PFSK-1 (cell line): Measurements from ENCODE around the gene TNNT2.

Experiments used
- FOXP2 ChIP-seq: optimal IDR thresholded peaks from 2 replicates; pipeline ENCODE3; 2011; ENCODE audit warnings: borderline replicate concordance, control low read depth, inconsistent platforms; ENCODE audit not compliant: insufficient read depth; ENCODE audit errors: extremely low read length, extremely low read depth
- POLR2AphosphoS5 ChIP-seq: IDR thresholded peaks from 2 replicates; pipeline ENCODE4 v1.6.1; 2012; ENCODE audit warnings: low read depth, mild to moderate bottlenecking, control low read depth, low read length, moderate library complexity
- SIN3A ChIP-seq: IDR thresholded peaks from 2 replicates; pipeline ENCODE4 v1.6.1; 2012; ENCODE audit warnings: mild to moderate bottlenecking, low read length, moderate library complexity, borderline replicate concordance; ENCODE audit not compliant: insufficient read depth
- TAF1 ChIP-seq: IDR thresholded peaks from 2 replicates; pipeline ENCODE4 v1.6.1; 2012; ENCODE audit warnings: low read length, control low read depth, borderline replicate concordance; ENCODE audit not compliant: insufficient read depth
- TF ChIP-seq, protein P1 (sequence below), 2 experiments: IDR thresholded peaks; 2 replicates each; pipeline versions ENCODE4 v1.6.1 to v1.8.0; 2011 to 2012; ENCODE audit warnings: low read depth in 2 of 2, low read length in 2 of 2, control low read depth in 1 of 2, inconsistent platforms in 1 of 2, mild to moderate bottlenecking in 1 of 2, moderate library complexity in 1 of 2; ENCODE audit not compliant: insufficient read depth in 1 of 2

Gene TNNT2

DNA sequence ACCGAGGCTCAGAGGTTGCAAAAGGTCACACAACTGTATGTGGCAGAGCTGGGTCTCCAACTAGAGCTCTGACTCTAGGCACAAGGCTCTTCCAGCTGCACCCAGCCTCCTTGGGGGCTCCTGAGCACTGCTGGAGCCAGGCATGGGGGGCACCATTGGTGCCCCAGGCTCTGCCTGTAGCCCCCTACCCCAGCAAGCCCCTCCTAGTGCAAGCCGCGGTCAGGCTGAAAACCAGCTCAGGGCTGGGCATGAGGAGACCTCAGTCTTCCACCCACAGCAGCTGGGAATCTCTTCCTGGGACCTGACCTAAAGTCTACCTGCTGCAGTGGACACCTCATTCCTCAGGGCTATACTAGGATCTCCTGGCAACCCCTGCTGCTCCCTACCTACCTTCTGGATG is 14.6 kb downstream of the TNNT2 start:
- no peak for TF ChIP-seq TAF1

DNA sequence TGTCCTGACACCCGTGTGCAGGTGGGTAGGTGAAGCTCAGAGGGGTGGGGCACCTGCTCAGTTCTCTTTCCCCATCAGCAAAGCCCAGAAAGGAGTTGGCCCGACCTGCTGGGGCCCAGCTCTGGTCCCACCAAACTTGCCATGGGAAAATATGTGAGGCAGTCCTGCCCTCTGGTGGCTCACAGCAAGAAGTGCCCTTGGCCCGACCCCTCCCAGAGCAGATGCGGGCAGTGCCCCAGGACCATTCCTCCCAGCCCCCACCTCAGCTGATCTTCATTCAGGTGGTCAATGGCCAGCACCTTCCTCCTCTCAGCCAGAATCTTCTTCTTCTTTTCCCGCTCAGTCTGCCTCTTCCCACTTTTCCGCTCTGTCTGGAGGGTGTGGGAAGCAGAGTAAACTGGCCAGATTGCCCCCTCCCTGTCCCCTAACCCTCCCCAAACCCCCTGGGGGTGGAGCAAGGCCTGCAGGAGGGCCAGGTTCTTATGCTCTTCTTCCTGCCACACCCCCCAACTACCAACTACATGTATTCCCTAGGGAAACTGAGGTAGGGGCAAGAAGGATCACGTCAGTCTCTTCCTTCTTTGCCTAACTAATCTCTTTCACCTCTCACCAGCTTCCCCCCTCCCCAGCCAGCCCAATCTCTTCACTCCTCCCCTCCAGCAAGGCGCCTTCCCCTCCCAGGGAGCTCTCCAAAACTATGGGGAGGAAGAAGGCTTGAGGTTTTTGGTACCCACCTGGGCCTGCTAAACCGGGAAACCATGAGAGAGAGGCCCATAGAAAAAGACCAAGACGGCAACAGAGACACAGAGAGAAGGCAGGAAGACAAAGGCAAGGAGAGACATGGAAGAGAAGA is 15.6 kb downstream of the TNNT2 start:
- TF ChIP-seq POLR2AphosphoS5 (no peak), TAF1 (no peak), SIN3A (no peak), FOXP2 (no peak)
- TF ChIP-seq, protein P1, sequence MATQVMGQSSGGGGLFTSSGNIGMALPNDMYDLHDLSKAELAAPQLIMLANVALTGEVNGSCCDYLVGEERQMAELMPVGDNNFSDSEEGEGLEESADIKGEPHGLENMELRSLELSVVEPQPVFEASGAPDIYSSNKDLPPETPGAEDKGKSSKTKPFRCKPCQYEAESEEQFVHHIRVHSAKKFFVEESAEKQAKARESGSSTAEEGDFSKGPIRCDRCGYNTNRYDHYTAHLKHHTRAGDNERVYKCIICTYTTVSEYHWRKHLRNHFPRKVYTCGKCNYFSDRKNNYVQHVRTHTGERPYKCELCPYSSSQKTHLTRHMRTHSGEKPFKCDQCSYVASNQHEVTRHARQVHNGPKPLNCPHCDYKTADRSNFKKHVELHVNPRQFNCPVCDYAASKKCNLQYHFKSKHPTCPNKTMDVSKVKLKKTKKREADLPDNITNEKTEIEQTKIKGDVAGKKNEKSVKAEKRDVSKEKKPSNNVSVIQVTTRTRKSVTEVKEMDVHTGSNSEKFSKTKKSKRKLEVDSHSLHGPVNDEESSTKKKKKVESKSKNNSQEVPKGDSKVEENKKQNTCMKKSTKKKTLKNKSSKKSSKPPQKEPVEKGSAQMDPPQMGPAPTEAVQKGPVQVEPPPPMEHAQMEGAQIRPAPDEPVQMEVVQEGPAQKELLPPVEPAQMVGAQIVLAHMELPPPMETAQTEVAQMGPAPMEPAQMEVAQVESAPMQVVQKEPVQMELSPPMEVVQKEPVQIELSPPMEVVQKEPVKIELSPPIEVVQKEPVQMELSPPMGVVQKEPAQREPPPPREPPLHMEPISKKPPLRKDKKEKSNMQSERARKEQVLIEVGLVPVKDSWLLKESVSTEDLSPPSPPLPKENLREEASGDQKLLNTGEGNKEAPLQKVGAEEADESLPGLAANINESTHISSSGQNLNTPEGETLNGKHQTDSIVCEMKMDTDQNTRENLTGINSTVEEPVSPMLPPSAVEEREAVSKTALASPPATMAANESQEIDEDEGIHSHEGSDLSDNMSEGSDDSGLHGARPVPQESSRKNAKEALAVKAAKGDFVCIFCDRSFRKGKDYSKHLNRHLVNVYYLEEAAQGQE (IDR thresholded peaks at IDR 0.05; ENCODE audit: insufficient read depth in 1 of 2, low read depth in 2 of 2, low read length in 2 of 2), result no peak

DNA sequence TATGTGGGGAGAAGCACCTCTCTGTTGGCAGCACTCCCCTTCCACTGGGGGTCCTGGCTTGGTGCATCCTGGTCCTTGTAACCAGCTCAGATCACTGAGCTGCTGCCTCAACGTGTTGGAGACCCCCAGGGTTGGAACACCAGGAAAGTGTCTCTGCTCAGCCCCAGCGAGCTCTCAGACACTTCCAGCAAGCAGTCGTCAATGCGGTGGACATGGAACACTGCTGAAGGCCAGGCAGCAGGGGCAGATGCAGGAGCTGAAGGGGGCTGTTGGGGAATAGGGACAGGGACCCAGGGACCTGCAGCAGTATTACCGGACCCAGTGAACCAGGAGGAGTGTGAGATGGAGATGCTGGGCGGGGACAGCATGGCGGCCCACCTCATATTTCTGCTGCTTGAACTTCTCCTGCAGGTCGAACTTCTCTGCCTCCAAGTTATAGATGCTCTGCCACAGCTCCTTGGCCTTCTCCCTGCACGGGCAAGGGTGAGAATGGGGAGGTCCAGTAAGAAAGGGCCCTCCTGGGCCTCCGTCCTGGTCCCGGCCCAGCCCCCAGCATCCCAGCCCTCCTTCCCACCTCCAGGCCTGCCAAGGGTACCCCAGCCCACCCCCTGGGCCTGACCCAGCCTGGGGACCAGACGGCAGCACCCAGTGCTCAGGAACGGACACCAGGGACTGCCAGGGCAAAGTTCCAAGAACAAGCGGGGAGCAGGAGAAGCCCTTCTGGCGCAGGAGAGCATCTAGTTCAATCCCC is 16.4 kb downstream of the TNNT2 start:
- TF ChIP-seq, protein P1 (IDR thresholded peaks at IDR 0.05; ENCODE audit: insufficient read depth in 1 of 2, low read depth in 2 of 2, low read length in 2 of 2), result no peak
- TF ChIP-seq FOXP2, result no peak
- TF ChIP-seq POLR2AphosphoS5, result no peak
- TF ChIP-seq TAF1, result no peak
- no peak for TF ChIP-seq SIN3A

DNA sequence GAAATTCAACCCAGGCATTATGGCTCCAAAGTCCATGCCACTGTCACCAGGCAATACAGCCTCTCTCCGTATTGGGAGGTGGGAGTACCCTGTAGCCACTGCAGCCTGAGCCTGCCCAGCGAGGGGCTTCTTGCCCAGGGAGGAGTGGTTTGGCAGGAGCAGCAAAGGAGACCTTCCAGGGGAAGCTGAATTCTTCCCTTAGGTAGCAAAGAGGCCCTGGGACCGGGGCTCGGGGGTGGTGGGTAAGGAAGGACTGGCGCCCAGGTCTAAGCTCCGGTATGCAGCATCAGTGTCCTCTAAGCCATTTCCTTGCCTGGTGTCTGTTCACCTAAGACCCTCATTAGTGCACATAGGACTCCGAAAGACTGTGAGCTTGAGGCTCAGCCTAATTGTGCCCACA is 17.0 kb downstream of the TNNT2 start:
- no peak for TF ChIP-seq TAF1
- no peak for TF ChIP-seq FOXP2
- TF ChIP-seq SIN3A, result no peak
- TF ChIP-seq, protein P1 (IDR thresholded peaks at IDR 0.05; ENCODE audit: insufficient read depth in 1 of 2, low read depth in 2 of 2, low read length in 2 of 2), result no peak
- TF ChIP-seq POLR2AphosphoS5, result no peak

DNA sequence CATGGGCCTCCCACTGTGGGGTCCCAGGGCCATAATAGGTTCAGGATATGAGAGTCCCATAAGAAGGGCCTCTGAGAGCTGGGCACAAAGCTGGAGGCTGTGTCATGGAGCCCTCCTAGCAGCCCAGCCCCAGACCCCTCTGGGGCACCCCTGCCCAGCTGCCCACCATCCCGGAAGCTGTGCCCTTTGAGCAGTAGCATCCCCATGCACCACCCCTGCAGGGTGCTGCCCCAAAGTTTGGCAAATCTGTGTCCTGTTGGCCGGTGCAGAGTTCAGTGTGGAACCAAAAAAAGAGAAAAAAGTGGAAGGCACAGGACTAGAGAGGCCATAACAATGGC is 17.6 kb downstream of the TNNT2 start:
- TF ChIP-seq FOXP2 (no peak), SIN3A (no peak), TAF1 (no peak), POLR2AphosphoS5 (no peak)
- TF ChIP-seq, protein P1 (IDR thresholded peaks at IDR 0.05; ENCODE audit: insufficient read depth in 1 of 2, low read depth in 2 of 2, low read length in 2 of 2), result no peak
